Esophagus muscularis mucosa (tissue), 4 donors: ENCODE measurements around the gene LCOR. TPM values are rescaled to one million over a fixed set of nuclear protein-coding genes. Genes with fewer than 3 reads are reported as not detected.
A peak's percentile ranks its signal among the peaks of the same experiment; 100 is the strongest.

Source experiments
- DNase-seq: peaks from one replicate; pipeline ENCODE4 v3.0.0-alpha.2; 2017; ENCODE audit errors: extremely low spot score
- H3K27ac ChIP-seq, 4 donors: fragments of 200-600 bp; sonication (generic); replicated peaks in 1 of 4; 1 replicate in 3 of 4; 2 replicates in 1 of 4; pipeline ENCODE4 v1.5.1; 2016 to 2019; ENCODE audit warnings: mild to moderate bottlenecking in 1 of 4
- H3K27me3 ChIP-seq, 4 donors: fragments of 200-600 bp; sonication (generic); one replicate each; pipeline versions ENCODE4 v1.5.1 to v1.6.0; 2016 to 2019
- H3K36me3 ChIP-seq, 4 donors: fragments of 200-600 bp; sonication (generic); one replicate each; pipeline ENCODE4 v1.5.1; 2016 to 2019
- H3K4me1 ChIP-seq, 4 donors: fragments of 200-600 bp; sonication (generic); one replicate each; pipeline ENCODE4 v1.5.1; 2016 to 2019
- H3K4me3 ChIP-seq, 4 donors: fragments of 200-600 bp; sonication (generic); 1 replicate in 2 of 4; 2 replicates in 2 of 4; pipeline ENCODE4 v1.5.1; 2016 to 2019; ENCODE audit warnings: mild to moderate bottlenecking in 4 of 4, moderate library complexity in 1 of 4
- H3K9me3 ChIP-seq, 4 donors: fragments of 200-600 bp; sonication (generic); 1 replicate in 3 of 4; 2 replicates in 1 of 4; pipeline ENCODE4 v1.5.1; 2016 to 2019
- CTCF ChIP-seq, 3 experiments: fragments of 200-600 bp in 2 of 3; fragments of 450-650 bp in 1 of 3; sonication (generic) in 2 of 3; IDR thresholded peaks; one replicate each; pipeline ENCODE4 v1.5.1; 2017 to 2019; ENCODE audit warnings: antibody characterized with exemption in 3 of 3, mild to moderate bottlenecking in 2 of 3, moderate library complexity in 1 of 3
- EP300 ChIP-seq: sonication (generic); formaldehyde crosslinking; IDR thresholded peaks from one replicate; pipeline ENCODE4 v1.6.1; 2017; ENCODE audit warnings: antibody characterized with exemption
- POLR2A ChIP-seq: fragments of 450-650 bp; IDR thresholded peaks from one replicate; pipeline ENCODE4 v1.6.1; 2017; ENCODE audit warnings: antibody characterized with exemption, moderate library complexity, mild to moderate bottlenecking, low read depth
- POLR2AphosphoS5 ChIP-seq, 2 donors: sonication (generic); formaldehyde crosslinking; IDR thresholded peaks; one replicate each; pipeline ENCODE4 v1.6.1; 2017; ENCODE audit warnings: antibody characterized with exemption in 2 of 2
- WGBS: methylation state at CpG from one replicate; pipeline ENCODE4 v1.1.5; 2018; 5-methylcytosine and 5-hydroxymethylcytosine counted together
- intact Hi-C: fragments of 100-400 bp; cut with DNase I; formaldehyde crosslinking; loops from one replicate; pipeline ENCODE4 v1.15.1; 2023
- total RNA-seq, 4 donors: library from RNA; depleted of rRNA; stranded (reverse); fragments of >200 nt; gene quantifications; one replicate each; pipeline versions ENCODE4 v1.1.0 to v1.2.1, GENCODE V29; 2016

LCOR gene
- total RNA-seq: 10 to 100 TPM; 23.1 to 43.2 (median 29.4) TPM

- DNase-seq: peak; percentile 96
- intact Hi-C loops: loop anchor here (2.0 to 10.0 kb wide), 4 partner anchors 67 to 455 kb away; partner anchors contain the start of gene TM9SF3
- H3K27me3 ChIP-seq: no peaks in the 10 kb centered on the region
- H3K4me3 ChIP-seq: peak within 1 kb of the TSS; percentile 82 to 100 (median 92)
- 0% methylated on average over 37 of the region's 112 CpGs for WGBS
- H3K27ac ChIP-seq: peak within 1 kb of the TSS; percentile 94 to 98 (median 96)
- peaks cover 36 to 52% (median 49%) of the 10 kb centered on the region in 4 donors for H3K4me1 ChIP-seq
- no peaks in the 10 kb centered on the region for H3K9me3 ChIP-seq
- TF ChIP-seq CTCF (IDR thresholded peaks at IDR 0.05) (peak in 1 of 3 experiments; percentile 21), EP300 (no peak), POLR2A (peak; percentile 44), POLR2AphosphoS5 (IDR thresholded peaks at IDR 0.05) (peak; percentile 67 to 90)
- H3K36me3 ChIP-seq: no peaks in the 10 kb centered on the region
Observed at GRCh38 chr10:96831867-96832720, at the start of gene LCOR. Gene LCOR (plus strand): TSS chr10:96832298. CDS start chr10:96949058, 116,760 bp downstream.

GRCh38 chr10:96784253-96784652 is 47.8 kb upstream of the LCOR start:
- Histone ChIP-seq H3K4me3 (no peak overlapping the region), H3K36me3 (no peaks in the 10 kb centered on the region), H3K27ac (no peak overlapping the region), H3K27me3 (no peaks in the 10 kb centered on the region), H3K4me1 (no peaks in the 10 kb centered on the region), H3K9me3 (peaks cover 0 to 10% (median 5%) of the 10 kb centered on the region in 4 donors)
- 96% methylated on average over 4 of the region's 4 CpGs for WGBS
- no peak for DNase-seq
- intact Hi-C loops: no loop called here
- TF ChIP-seq CTCF (IDR thresholded peaks at IDR 0.05): no peak
- no peak for TF ChIP-seq POLR2AphosphoS5 (IDR thresholded peaks at IDR 0.05)

- H3K36me3 ChIP-seq: no peaks in the 10 kb centered on the region
Observed at GRCh38 chr10:96789571-96790108, 42.5 kb upstream of the LCOR start.

GRCh38 chr10:96791902-96792301 is 40.2 kb upstream of the LCOR start:
- intact Hi-C loops: no loop called here
- no peak overlapping the region for H3K27ac ChIP-seq
- H3K27me3 ChIP-seq: peaks cover 0 to 23% (median 0%) of the 10 kb centered on the region in 4 donors
- H3K4me3 ChIP-seq: no peak overlapping the region
- TF ChIP-seq POLR2A: no peak
- H3K4me1 ChIP-seq: no peaks in the 10 kb centered on the region
- DNase-seq: no peak
- WGBS: 94% methylated on average over 1 of the region's 1 CpG
- no peaks in the 10 kb centered on the region for H3K36me3 ChIP-seq
- H3K9me3 ChIP-seq: no peaks in the 10 kb centered on the region

More at GRCh38 chr10:96789571-96790108, 42.5 kb upstream of the LCOR start:
- intact Hi-C loops: no loop called here
- Histone ChIP-seq H3K27me3 (peaks cover 0 to 19% (median 0%) of the 10 kb centered on the region in 4 donors), H3K9me3 (peaks cover 0 to 3% (median 2%) of the 10 kb centered on the region in 4 donors), H3K4me1 (no peaks in the 10 kb centered on the region), H3K27ac (no peak overlapping the region), H3K4me3 (no peak overlapping the region)
- TF ChIP-seq POLR2A (no peak), POLR2AphosphoS5 (IDR thresholded peaks at IDR 0.05) (no peak), CTCF (IDR thresholded peaks at IDR 0.05) (no peak), EP300 (no peak)
- 77% methylated on average over 4 of the region's 4 CpGs for WGBS
- no peak for DNase-seq
